NCI-H226 (cell line): Measurements from ENCODE around the gene ATG4D.
A peak's percentile ranks its signal among the peaks of the same experiment; 100 is the strongest.
"Not testable (repeated sequence)": the region's sequence is repeated elsewhere in the genome, so short reads cannot be mapped to it uniquely, and the experiment has no call there.

Experiments
- DNase-seq: peaks from one replicate; pipeline ENCODE4 v3.0.0-alpha.2; 2015

The ATG4D gene

GRCh38 chr19:10520652-10521318, 22.9 kb upstream of the ATG4D start:
- DNase-seq: no peak

DNA sequence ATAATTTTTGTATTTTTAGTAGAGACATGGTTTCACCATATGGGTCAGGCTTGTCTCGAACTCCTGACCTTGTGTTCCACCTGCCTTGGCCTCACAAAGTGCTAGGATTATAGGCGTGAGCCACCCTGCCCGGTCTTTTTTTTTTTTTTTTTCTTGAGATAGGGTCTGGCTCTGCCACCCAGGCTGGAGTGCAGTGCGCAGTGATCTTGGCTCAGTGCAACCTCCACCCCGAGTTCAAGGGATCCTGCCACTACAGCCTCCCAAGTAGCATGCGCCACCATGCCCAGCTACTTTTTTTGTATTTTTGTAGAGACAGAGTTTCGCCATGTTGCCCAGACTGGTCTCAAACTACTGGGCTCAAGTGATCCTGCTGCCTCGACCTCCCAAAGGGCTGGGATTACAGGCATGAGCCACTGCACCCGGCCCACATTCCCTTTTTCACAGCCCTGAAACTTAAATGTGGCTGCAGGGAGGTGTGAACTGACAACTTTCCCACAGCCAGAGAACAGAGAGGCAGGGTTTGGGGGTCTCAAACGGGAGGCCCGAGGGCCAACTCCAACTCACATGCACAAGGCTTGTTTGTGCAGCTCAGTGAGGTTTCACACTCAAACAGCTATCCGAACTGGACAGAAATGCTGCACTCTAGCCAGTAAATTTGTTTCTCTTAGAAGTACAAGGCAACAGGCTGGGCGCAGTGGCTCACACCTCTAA, 22.1 kb upstream of the ATG4D start:
- DNase-seq: no peak

GRCh38 chr19:10523135-10523636, 20.5 kb upstream of the ATG4D start:
- DNase-seq: no peak

- no peak for DNase-seq
Measured at GRCh38 chr19:10525636-10526035, 18.1 kb upstream of the ATG4D start.

DNA sequence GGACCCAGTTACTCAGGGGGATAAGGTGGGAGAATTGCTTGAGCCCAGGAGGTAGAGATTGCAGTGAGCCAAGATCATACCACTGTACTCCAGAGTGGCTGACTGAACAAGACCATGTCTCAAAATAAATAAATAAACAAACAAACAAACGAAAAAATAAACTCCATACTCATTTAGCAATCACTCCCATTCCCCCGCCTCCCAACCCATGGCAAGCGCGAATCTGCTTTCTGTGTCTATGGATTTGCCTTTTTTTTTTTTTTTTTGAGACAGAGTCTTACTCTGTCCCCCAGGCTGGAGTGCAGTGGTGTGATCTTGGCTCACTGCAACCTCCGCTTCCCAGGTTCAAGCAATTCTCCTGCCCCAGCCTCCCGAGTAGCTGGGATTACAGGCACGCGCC, 16.8 kb upstream of the ATG4D start:
- not testable (repeated sequence) for DNase-seq

DNA sequence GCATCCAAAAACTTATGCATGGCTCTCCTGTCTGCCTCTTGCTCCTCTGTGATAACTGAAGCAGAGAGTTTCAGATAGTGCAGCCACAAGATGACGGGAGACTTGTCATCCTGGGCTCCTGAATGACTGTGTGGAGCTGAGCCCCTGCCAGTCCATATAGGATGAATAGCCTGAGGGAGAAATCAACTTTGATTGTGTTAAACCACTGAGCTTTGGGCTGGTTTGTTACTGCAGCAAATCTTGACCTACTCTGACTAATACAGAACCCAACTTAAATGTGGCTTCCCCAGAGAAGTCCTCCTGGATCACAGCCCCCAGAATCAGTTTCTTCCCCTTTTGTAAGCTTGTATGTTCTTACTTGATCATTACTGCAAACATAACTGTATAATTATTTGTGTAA, 11.2 kb upstream of the ATG4D start:
- no peak for DNase-seq

DNA sequence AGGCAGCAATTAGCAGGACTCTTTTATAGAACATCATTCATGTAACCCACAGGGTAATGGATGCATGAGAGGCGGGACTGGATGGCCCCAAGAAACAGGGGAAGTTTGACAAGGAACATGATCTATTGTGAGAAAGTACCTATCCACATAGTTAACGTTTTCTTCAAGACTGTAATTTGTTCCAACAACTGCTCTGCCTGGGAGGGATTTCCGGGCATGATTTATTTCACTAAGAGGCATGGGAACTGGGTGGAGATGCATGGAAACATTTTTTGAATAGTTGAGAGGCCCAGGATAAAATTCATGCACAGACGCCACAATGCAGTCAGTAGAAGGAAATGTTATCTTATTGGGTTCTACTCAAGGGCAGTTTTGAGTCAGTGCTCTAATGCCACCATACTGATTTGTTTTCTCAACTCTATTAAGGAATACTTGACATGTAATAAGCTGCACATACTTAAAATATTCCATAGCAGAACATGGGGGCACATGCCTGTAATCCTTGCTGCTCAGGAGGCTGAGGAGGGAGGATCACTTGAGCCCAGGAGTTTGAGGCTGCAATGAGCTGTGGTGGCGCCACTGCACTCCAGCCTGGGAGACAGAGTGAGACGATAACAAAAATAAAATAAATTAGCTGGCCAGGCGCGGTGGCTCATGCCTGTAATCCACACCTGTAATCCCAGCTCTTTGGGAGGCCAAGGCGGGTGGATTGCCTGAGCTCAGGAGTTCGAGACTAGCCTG, 9.9 kb upstream of the ATG4D start:
- DNase-seq: peak; percentile 95

DNA sequence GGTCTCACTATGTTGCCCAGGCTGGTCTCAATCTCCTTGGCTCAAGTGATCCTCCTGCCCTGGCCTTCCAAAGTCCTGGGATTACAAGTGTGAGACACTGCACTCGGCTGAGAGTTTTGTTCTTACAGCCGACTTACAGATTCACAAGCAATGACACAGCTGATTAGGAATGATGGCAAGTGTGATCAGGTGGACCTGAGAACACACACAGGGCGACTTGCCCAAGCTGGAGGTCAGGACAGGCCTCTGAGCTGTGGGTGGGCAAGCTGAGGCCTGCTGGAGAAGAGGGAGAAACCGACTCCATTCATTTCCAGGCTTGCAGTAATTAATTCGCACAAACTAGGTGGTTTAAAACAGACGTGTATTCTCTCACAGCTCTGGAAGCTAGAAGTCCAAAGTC, 8.1 kb upstream of the ATG4D start:
- no peak for DNase-seq

- no peak for DNase-seq
Measured at GRCh38 chr19:10537668-10538067, 6.0 kb upstream of the ATG4D start.

DNA sequence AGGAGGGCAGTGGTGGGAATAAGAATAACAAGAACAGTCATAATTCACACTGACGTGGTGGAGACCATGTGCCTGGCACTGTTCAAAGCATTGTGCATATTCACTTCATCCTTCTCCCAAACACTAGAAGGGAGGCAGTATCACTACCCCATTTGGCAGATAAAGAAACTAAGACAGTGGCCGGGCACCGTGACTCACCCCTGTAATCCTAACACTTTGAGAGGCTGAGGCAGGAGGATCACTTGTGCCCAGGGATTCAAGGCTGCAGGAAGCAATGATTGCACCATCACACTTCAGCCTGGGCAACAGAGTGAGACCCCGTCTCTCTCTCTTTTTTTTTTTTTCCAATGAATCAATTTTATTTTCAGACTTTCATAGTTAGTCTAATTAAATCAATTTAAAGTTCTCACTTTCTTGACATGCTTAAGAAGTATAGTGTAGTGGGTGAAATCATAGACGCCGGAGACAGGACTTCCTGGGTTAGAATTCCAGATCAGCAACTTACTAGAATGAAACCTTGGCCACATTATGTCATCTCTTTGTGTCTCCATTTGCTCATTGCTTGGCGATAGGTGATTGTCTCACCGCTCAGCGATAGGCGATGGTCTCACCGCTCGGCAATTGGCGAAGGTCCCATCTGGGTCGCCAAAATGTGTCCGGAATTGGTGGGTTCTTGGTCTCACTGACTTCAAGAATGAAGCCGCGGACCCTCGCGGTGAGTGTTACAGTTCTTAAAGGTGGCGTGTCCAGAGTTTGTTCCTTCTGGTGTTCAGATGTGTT, 5.3 kb upstream of the ATG4D start:
- DNase-seq: no peak

- DNase-seq: not testable (repeated sequence)
Measured at GRCh38 chr19:10539016-10539415, 4.7 kb upstream of the ATG4D start.

DNA sequence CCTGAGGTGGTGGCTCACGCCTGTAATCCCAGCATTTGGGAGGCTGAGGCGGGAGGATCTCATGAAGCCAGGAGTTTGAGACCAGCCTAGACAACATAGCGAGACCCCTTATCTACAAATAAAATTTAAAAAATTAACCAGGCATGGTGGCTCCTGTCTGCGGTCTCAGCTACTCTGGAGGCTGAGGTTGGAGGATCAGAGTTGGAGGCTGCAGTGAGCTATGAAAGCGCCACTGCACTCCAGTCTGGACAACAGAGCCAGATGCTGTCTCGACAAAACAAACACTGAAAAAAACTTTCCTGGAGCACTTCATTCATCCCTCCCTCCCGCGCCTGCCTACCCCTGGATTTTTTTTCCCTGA, 665 bp upstream of the ATG4D start:
- no peak for DNase-seq

DNA sequence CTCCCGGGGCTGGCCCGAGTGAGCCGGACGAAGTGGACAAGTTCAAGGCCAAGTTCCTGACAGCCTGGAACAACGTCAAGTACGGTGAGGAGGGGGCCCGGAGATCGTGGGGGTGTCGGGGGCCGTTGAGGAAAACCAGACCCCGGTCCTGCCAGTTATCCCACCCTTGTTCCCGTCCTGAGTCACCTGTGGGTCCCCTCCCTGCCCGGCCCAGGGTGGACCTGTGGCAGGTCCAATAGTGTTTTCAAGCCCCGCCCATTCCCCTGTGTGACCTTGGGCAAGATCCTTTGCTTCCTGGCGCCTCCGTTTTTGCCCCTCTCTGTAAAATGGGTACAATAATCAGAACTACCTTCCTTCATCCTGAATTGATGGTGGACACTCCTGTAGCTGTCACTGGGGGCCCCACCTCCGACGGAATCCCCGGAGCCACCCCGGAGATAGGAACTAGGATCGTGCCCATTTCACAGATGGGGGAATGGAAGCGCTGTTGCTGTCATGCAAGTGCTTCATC, 593 bp downstream of the ATG4D start:
- DNase-seq: no peak

GRCh38 chr19:10544753-10545251, 1.1 kb downstream of the ATG4D start:
- no peak for DNase-seq

- DNase-seq: no peak
Measured at GRCh38 chr19:10546817-10547216, 3.1 kb downstream of the ATG4D start.

GRCh38 chr19:10548746-10549276, 5.1 kb downstream of the ATG4D start:
- no peak for DNase-seq

DNA sequence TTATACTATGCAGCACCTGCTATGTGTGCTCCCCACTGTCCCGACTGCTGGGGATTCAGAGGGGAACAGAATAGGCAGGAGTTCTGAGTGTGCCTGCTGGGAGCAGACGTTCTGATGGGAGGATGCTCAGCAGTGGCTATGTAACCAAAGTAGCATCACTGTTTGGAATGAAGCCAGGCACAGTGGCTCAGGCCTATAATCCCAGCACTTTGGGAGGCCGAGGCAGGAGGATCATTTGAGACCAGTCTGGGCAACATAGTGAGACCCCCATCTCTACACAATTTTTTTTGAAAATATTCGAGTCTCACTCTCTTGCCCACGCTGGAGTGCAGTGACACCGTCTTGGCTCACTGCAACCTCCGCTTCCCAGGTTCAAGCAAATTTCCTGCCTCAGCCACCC, 6.0 kb downstream of the ATG4D start:
- DNase-seq: no peak

DNA sequence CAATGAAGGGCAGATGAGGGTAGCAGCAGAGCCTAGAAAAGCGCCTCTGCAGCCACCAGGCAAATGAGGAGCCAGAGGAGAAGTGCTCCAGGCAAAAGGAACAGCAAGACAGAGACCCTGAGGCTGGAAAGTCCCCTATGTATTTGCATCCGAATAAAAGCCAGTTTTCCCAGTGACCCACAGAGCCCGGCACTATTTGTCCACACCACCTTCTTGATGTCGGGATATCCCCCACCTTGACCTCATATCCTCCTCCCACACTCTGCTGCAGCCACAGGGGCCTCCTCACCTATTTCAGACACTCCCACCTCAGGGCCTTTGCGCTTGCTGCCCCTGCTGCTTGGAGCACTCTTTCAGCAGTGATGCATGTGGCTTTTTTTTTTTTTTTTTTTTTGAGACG, 6.6 kb downstream of the ATG4D start:
- no peak for DNase-seq

- not testable (repeated sequence) for DNase-seq
Measured at GRCh38 chr19:10551006-10551405, 7.3 kb downstream of the ATG4D start.

- peak; percentile 33 for DNase-seq
Measured at GRCh38 chr19:10551698-10552301, 8.1 kb downstream of the ATG4D start.

- no peak for DNase-seq
Measured at GRCh38 chr19:10552510-10553053, 8.9 kb downstream of the ATG4D start.
